ENCODE data around the gene TMOD1. TPM values are rescaled to one million over a fixed set of nuclear protein-coding genes. Genes with fewer than 3 reads are reported as not detected.

Gene TMOD1
- total and polyA plus RNA-seq, 9 of the 15 experiments (the other 6 are each of a cell fraction or from before 2014, with no cell fraction given) = 7.1 to 41.2 (median 14.2) TPM

DNA sequence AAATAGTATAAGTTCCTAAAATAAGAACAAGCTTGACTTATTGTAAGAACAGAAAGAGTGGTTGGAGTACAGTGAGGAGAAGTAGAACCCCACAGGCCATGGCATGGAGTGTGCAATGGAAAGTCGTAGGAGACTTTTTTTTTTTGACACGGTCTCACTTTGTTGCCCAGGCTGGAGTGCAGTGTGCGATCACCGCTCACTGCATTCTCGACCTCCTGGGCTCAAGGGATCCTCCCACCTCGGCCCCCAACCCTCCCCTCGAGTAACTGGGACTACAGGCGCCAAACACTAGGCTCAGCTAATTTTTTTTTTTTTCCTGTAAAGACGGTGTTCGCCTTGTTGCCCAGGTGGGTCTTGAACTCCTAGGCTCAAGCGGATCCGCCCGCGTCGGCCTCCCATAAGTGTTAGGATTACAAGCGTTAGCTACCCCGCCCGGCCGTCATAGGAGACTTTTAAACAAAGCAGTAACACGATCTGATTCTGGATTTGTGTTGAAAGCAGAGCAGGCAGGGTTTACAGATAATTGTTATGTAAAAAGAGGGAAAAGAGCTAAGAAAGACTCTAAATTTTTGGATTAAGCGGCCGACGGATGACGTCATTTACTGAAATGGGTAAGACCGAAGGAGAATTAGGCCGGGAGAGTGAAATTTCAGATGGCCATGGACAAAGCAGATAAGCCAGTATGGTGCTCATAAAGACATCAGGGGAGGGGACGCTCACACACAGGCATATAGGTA, 130.9 kb downstream of the TMOD1 start (continued):
- TF ChIP-seq, protein P1, sequence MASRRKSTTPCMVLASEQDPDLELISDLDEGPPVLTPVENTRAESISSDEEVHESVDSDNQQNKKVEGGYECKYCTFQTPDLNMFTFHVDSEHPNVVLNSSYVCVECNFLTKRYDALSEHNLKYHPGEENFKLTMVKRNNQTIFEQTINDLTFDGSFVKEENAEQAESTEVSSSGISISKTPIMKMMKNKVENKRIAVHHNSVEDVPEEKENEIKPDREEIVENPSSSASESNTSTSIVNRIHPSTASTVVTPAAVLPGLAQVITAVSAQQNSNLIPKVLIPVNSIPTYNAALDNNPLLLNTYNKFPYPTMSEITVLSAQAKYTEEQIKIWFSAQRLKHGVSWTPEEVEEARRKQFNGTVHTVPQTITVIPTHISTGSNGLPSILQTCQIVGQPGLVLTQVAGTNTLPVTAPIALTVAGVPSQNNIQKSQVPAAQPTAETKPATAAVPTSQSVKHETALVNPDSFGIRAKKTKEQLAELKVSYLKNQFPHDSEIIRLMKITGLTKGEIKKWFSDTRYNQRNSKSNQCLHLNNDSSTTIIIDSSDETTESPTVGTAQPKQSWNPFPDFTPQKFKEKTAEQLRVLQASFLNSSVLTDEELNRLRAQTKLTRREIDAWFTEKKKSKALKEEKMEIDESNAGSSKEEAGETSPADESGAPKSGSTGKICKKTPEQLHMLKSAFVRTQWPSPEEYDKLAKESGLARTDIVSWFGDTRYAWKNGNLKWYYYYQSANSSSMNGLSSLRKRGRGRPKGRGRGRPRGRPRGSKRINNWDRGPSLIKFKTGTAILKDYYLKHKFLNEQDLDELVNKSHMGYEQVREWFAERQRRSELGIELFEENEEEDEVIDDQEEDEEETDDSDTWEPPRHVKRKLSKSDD (conservative IDR thresholded peaks at IDR 0.05; ENCODE audit: low read length) = no peak
- peak; percentile 76 for TF ChIP-seq MEF2A (IDR thresholded peaks at IDR 0.05; ENCODE audit: control insufficient read depth, low read depth, low read length)
- TF ChIP-seq BRF1 (IDR thresholded peaks at IDR 0.05; ENCODE audit: borderline replicate concordance, extremely low read depth, insufficient read length) = no peak
- TF ChIP-seq, protein P2, sequence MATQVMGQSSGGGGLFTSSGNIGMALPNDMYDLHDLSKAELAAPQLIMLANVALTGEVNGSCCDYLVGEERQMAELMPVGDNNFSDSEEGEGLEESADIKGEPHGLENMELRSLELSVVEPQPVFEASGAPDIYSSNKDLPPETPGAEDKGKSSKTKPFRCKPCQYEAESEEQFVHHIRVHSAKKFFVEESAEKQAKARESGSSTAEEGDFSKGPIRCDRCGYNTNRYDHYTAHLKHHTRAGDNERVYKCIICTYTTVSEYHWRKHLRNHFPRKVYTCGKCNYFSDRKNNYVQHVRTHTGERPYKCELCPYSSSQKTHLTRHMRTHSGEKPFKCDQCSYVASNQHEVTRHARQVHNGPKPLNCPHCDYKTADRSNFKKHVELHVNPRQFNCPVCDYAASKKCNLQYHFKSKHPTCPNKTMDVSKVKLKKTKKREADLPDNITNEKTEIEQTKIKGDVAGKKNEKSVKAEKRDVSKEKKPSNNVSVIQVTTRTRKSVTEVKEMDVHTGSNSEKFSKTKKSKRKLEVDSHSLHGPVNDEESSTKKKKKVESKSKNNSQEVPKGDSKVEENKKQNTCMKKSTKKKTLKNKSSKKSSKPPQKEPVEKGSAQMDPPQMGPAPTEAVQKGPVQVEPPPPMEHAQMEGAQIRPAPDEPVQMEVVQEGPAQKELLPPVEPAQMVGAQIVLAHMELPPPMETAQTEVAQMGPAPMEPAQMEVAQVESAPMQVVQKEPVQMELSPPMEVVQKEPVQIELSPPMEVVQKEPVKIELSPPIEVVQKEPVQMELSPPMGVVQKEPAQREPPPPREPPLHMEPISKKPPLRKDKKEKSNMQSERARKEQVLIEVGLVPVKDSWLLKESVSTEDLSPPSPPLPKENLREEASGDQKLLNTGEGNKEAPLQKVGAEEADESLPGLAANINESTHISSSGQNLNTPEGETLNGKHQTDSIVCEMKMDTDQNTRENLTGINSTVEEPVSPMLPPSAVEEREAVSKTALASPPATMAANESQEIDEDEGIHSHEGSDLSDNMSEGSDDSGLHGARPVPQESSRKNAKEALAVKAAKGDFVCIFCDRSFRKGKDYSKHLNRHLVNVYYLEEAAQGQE (IDR thresholded peaks at IDR 0.05; ENCODE audit: borderline replicate concordance) = no peak
- TF ChIP-seq, protein P2 (CRISPR knock-in tag; IDR thresholded peaks at IDR 0.05; ENCODE audit: low read depth) = no peak
- TF ChIP-seq, protein P3, sequence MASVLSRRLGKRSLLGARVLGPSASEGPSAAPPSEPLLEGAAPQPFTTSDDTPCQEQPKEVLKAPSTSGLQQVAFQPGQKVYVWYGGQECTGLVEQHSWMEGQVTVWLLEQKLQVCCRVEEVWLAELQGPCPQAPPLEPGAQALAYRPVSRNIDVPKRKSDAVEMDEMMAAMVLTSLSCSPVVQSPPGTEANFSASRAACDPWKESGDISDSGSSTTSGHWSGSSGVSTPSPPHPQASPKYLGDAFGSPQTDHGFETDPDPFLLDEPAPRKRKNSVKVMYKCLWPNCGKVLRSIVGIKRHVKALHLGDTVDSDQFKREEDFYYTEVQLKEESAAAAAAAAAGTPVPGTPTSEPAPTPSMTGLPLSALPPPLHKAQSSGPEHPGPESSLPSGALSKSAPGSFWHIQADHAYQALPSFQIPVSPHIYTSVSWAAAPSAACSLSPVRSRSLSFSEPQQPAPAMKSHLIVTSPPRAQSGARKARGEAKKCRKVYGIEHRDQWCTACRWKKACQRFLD (CRISPR knock-in tag; IDR thresholded peaks at IDR 0.05) = 0 out of 2 replicates have a peak, but pooled peaks have one; percentile 52
- TF ChIP-seq, protein P4, sequence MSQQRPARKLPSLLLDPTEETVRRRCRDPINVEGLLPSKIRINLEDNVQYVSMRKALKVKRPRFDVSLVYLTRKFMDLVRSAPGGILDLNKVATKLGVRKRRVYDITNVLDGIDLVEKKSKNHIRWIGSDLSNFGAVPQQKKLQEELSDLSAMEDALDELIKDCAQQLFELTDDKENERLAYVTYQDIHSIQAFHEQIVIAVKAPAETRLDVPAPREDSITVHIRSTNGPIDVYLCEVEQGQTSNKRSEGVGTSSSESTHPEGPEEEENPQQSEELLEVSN (IDR thresholded peaks at IDR 0.05; ENCODE audit: borderline replicate concordance in 1 of 2, extremely low read depth in 1 of 2, insufficient read depth in 1 of 2, insufficient read length in 1 of 2, low read depth in 1 of 2, low read length in 1 of 2, poor library complexity in 1 of 2, severe bottlenecking in 1 of 2) = peak in 1 of 2 experiments; percentile 8
- TF ChIP-seq ARNT (IDR thresholded peaks at IDR 0.05) = peak; percentile 8 to 36; a peak in 1 of 4 replicates

Measured in K562 (cell line).